ENCODE measurements around the gene OCA2. TPM values are rescaled to one million over a fixed set of nuclear protein-coding genes. Genes with fewer than 3 reads are reported as not detected.

OCA2 gene
- total RNA-seq, 1 experiment from 2014 or later, result 0.57 TPM

DNA sequence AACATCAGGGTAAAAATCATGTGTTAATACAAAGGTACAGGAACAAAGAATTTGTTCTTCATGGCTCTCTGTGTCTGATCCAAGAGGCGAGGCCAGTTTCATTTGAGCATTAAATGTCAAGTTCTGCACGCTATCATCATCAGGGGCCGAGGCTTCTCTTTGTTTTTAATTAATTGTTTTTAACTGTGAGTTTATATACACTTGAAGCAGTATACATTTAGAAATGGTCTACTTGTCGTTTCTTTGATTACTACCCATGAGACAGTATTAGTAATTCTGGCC lies 21.2 kb upstream of the OCA2 start:
- no peak overlapping the region for H3K4me3 ChIP-seq (ENCODE audit: low read depth, low read length)
- Mint-ChIP-seq H3K27ac (ENCODE audit: unreplicated experiment) (no peak overlapping the region), H3K36me3 (ENCODE audit: insufficient read depth, unreplicated experiment) (peaks cover 52% of the 10 kb centered on the region), H3K4me3 (ENCODE audit: unreplicated experiment) (no peak overlapping the region), H3K4me1 (ENCODE audit: low read depth, unreplicated experiment) (peaks cover 8% of the 10 kb centered on the region), H3K9me3 (ENCODE audit: unreplicated experiment) (no peaks in the 10 kb centered on the region), H3K27me3 (ENCODE audit: insufficient read depth, unreplicated experiment) (no peaks in the 10 kb centered on the region)
- TF ChIP-seq, protein P1, sequence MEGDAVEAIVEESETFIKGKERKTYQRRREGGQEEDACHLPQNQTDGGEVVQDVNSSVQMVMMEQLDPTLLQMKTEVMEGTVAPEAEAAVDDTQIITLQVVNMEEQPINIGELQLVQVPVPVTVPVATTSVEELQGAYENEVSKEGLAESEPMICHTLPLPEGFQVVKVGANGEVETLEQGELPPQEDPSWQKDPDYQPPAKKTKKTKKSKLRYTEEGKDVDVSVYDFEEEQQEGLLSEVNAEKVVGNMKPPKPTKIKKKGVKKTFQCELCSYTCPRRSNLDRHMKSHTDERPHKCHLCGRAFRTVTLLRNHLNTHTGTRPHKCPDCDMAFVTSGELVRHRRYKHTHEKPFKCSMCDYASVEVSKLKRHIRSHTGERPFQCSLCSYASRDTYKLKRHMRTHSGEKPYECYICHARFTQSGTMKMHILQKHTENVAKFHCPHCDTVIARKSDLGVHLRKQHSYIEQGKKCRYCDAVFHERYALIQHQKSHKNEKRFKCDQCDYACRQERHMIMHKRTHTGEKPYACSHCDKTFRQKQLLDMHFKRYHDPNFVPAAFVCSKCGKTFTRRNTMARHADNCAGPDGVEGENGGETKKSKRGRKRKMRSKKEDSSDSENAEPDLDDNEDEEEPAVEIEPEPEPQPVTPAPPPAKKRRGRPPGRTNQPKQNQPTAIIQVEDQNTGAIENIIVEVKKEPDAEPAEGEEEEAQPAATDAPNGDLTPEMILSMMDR (IDR thresholded peaks at IDR 0.05; ENCODE audit: insufficient read depth in 1 of 2, low read depth in 1 of 2, low read length in 1 of 2, severe bottlenecking in 1 of 2, unreplicated experiment in 1 of 2), result no peak
- H3K4me1 ChIP-seq, result no peaks in the 10 kb centered on the region
- no peaks in the 10 kb centered on the region for H3K9me3 ChIP-seq
- ChIA-PET CTCF (no interaction called here), POLR2A (no interaction called here)
- H3K36me3 ChIP-seq (ENCODE audit: control insufficient read depth, insufficient read depth, low read length), result peaks cover 2% of the 10 kb centered on the region
- no peaks in the 10 kb centered on the region for H3K27me3 ChIP-seq (replicated peaks; ENCODE audit: control insufficient read depth, insufficient read depth, low read length)
- no TSS peak for BruUV-seq (replicated peaks)
- intact Hi-C loops (cut with micrococcal nuclease; ENCODE audit: unreplicated experiment), result no loop called here
- no peak for DNase-seq

DNA sequence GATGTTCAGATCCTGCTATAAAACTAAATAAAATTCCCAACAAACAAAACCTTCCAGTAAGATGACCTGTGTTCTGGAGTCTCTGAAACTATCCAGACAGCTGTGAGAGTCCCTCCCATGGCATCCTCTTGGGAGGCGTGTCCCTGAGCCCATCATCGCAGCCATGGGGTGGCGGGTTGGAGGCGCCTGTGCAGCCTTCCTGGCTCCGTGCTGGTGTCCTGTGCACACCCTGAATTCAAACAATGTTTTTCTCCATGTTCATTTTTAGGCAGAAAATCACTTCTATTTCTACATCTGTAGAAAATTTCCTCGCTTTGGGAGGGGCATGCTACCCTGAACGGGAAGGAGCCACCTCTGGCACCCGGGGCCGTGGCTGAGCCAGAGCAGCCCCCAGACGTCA lies 19.4 kb upstream of the OCA2 start:
- H3K36me3 Mint-ChIP-seq (ENCODE audit: insufficient read depth, unreplicated experiment), result peaks cover 58% of the 10 kb centered on the region
- CTCF ChIA-PET, result no interaction called here

DNA sequence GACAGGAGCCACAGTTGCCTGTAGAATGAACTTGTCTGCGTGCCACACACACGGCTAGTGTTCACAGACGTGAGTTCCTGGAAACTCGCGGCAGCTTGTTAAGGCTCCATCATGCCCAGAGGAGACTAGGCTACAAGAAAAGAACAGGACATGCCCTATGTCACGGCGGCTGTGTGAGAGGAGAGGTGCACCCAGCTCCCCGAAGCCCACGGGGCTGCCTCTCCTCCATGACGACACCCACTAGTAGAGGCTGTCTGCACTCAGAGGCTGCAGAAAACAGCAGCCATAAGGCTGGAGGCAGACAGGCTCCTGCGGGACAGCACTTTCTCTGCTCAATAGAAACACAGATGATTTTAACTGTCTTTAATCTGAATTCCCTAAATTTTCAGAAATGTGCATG lies 19.0 kb upstream of the OCA2 start:
- BruUV-seq (replicated peaks), result no TSS peak
- DNase-seq, result no peak
- Mint-ChIP-seq H3K27me3 (ENCODE audit: insufficient read depth, unreplicated experiment) (no peaks in the 10 kb centered on the region), H3K36me3 (ENCODE audit: insufficient read depth, unreplicated experiment) (peaks cover 57% of the 10 kb centered on the region), H3K27ac (ENCODE audit: unreplicated experiment) (no peak overlapping the region), H3K4me1 (ENCODE audit: low read depth, unreplicated experiment) (peaks cover under 1% of the 10 kb centered on the region), H3K9me3 (ENCODE audit: unreplicated experiment) (no peaks in the 10 kb centered on the region), H3K4me3 (ENCODE audit: unreplicated experiment) (no peak overlapping the region)
- Histone ChIP-seq H3K4me3 (ENCODE audit: low read depth, low read length) (no peak overlapping the region), H3K36me3 (ENCODE audit: control insufficient read depth, insufficient read depth, low read length) (peaks cover 2% of the 10 kb centered on the region), H3K4me1 (no peaks in the 10 kb centered on the region), H3K27me3 (replicated peaks; ENCODE audit: control insufficient read depth, insufficient read depth, low read length) (no peaks in the 10 kb centered on the region), H3K9me3 (no peaks in the 10 kb centered on the region)
- intact Hi-C loops (cut with micrococcal nuclease; ENCODE audit: unreplicated experiment), result no loop called here
- ChIA-PET POLR2A (no interaction called here), CTCF (interaction anchor here (0.7 kb wide), 1 partner anchor 19 kb away, joined by 3 read pairs; the partner anchor contains the start of gene OCA2)
- TF ChIP-seq, protein P1 (IDR thresholded peaks at IDR 0.05; ENCODE audit: insufficient read depth in 1 of 2, low read depth in 1 of 2, low read length in 1 of 2, severe bottlenecking in 1 of 2, unreplicated experiment in 1 of 2), result no peak

More for the DNA sequence above, 19.4 kb upstream of the OCA2 start:
- H3K9me3 Mint-ChIP-seq (ENCODE audit: unreplicated experiment), result no peaks in the 10 kb centered on the region
- H3K4me3 Mint-ChIP-seq (ENCODE audit: unreplicated experiment), result no peak overlapping the region
- Histone ChIP-seq H3K36me3 (ENCODE audit: control insufficient read depth, insufficient read depth, low read length) (peaks cover 2% of the 10 kb centered on the region), H3K4me3 (ENCODE audit: low read depth, low read length) (no peak overlapping the region), H3K27me3 (replicated peaks; ENCODE audit: control insufficient read depth, insufficient read depth, low read length) (no peaks in the 10 kb centered on the region), H3K9me3 (no peaks in the 10 kb centered on the region), H3K4me1 (no peaks in the 10 kb centered on the region)
- intact Hi-C loops (cut with micrococcal nuclease; ENCODE audit: unreplicated experiment), result no loop called here
- H3K27ac Mint-ChIP-seq (ENCODE audit: unreplicated experiment), result no peak overlapping the region
- TF ChIP-seq, protein P1 (IDR thresholded peaks at IDR 0.05; ENCODE audit: insufficient read depth in 1 of 2, low read depth in 1 of 2, low read length in 1 of 2, severe bottlenecking in 1 of 2, unreplicated experiment in 1 of 2), result no peak
- H3K27me3 Mint-ChIP-seq (ENCODE audit: insufficient read depth, unreplicated experiment), result no peaks in the 10 kb centered on the region
- no TSS peak for BruUV-seq (replicated peaks)
- POLR2A ChIA-PET, result no interaction called here
- H3K4me1 Mint-ChIP-seq (ENCODE audit: low read depth, unreplicated experiment), result peaks cover 5% of the 10 kb centered on the region
- no peak for DNase-seq

All from Caco-2 (cell line).